Hepatocyte (in vitro differentiated cells): Measurements from ENCODE around the gene ENPP7.

ENCODE experiments used
- CTCF ChIP-seq: fragments of 200-600 bp; sonication (generic); IDR thresholded peaks from 2 replicates; pipeline ENCODE4 v1.5.1; 2016; ENCODE audit warnings: antibody characterized with exemption, mild to moderate bottlenecking; ENCODE audit not compliant: poor library complexity
- EZH2 ChIP-seq: fragments of 200-600 bp; sonication (generic); IDR thresholded peaks from 2 replicates; pipeline ENCODE4 v1.6.1; 2016; ENCODE audit warnings: antibody characterized with exemption, mild to moderate bottlenecking, borderline replicate concordance
- EZH2phosphoT487 ChIP-seq: fragments of 200-600 bp; sonication (generic); IDR thresholded peaks from one replicate; pipeline ENCODE4 v1.6.1; 2018; ENCODE audit warnings: antibody characterized with exemption, mild to moderate bottlenecking, low read depth, moderate library complexity; ENCODE audit not compliant: unreplicated experiment, severe bottlenecking

- TF ChIP-seq CTCF (no peak), EZH2 (no peak), EZH2phosphoT487 (no peak)
Measured at GRCh38 chr17:79755591-79755990, 24.8 kb downstream of the ENPP7 start.
